Melanocyte of skin (primary cell): ENCODE data around the gene GUCY2D. TPM values are rescaled to one million over a fixed set of nuclear protein-coding genes. Genes with fewer than 3 reads are reported as not detected.

Source experiments
- total RNA-seq, 2 donors: library from RNA; depleted of rRNA; stranded (reverse); fragments of >200 nt; gene quantifications; 2 replicates each; pipeline ENCODE4 v1.2.3, GENCODE V29; 2012

GUCY2D gene
- total RNA-seq: 1 to 10 TPM in 1 of 2 donors, not detected in 1; 1.4 TPM

GRCh38 chr17:8001976-8002720, at the start of gene GUCY2D:
GUCY2D (plus strand) TSS chr17:8002615; CDS start chr17:8003048, 433 bp downstream.

GRCh38 chr17:8038954-8039610, 36.7 kb downstream of the GUCY2D start, which contains the start of gene ALOX15B:
ALOX15B (plus strand) TSS chr17:8039059; CDS start chr17:8039156, 97 bp downstream.

Other genes starting within 250 kb of the GUCY2D start
- gene KDM6B, start 168.4 kb upstream of the GUCY2D start, total RNA-seq: 1 to 10 TPM; 3.4 to 3.7 TPM
- under 1 TPM in 1 of 2 donors, not detected in 1; 0.34 TPM for gene TMEM88, start 147.5 kb upstream of the GUCY2D start, total RNA-seq
- 10 to 100 TPM; 47.1 to 68.9 TPM for gene NAA38, start 145.1 kb upstream of the GUCY2D start, total RNA-seq
- gene CYB5D1, start 144.6 kb upstream of the GUCY2D start, total RNA-seq: 1 to 10 TPM; 5.9 to 8.3 TPM
- gene CHD3, start 113.8 kb upstream of the GUCY2D start, total RNA-seq: 10 to 100 TPM; 46.8 to 69.9 TPM
- gene RNF227, start 86.3 kb upstream of the GUCY2D start, total RNA-seq: 1 to 10 TPM in 1 of 2 donors, under 1 TPM in 1; 1.00 to 1.7 TPM
- under 1 TPM; under 0.01 to 0.69 TPM for gene KCNAB3, start 72.8 kb upstream of the GUCY2D start, total RNA-seq
- 10 to 100 TPM; 41.3 to 48.6 TPM for gene TRAPPC1, start 70.7 kb upstream of the GUCY2D start, total RNA-seq
- gene CNTROB, start 70.4 kb upstream of the GUCY2D start, total RNA-seq: 10 to 100 TPM; 22.3 to 24.8 TPM
- under 1 TPM in 1 of 2 donors, not detected in 1; under 0.01 TPM for gene ALOX15B, start 36.4 kb downstream of the GUCY2D start, total RNA-seq
- not detected for gene ALOX12B, start 85.1 kb downstream of the GUCY2D start, total RNA-seq
- gene ALOXE3, start 115.9 kb downstream of the GUCY2D start, total RNA-seq: not detected
- under 1 TPM in 1 of 2 donors, not detected in 1; 0.67 TPM for gene HES7, start 121.5 kb downstream of the GUCY2D start, total RNA-seq
- gene PER1, start 149.8 kb downstream of the GUCY2D start, total RNA-seq: 10 to 100 TPM; 22.0 to 25.5 TPM
- gene VAMP2, start 160.3 kb downstream of the GUCY2D start, total RNA-seq: 1 to 10 TPM; 5.5 to 6.3 TPM
- 10 to 100 TPM; 24.1 to 32.0 TPM for gene TMEM107, start 173.8 kb downstream of the GUCY2D start, total RNA-seq
- 1 to 10 TPM; 6.3 to 8.9 TPM for gene BORCS6, start 187.6 kb downstream of the GUCY2D start, total RNA-seq
- gene AURKB, start 208.0 kb downstream of the GUCY2D start, total RNA-seq: 10 to 100 TPM; 23.7 to 88.6 TPM
- 1 to 10 TPM; 5.0 to 5.5 TPM for gene CTC1, start 245.4 kb downstream of the GUCY2D start, total RNA-seq
- 10 to 100 TPM; 44.7 to 78.3 TPM for gene PFAS, start 246.7 kb downstream of the GUCY2D start, total RNA-seq